ENCODE measurements around the gene SMIM45.

The SMIM45 gene

DNA sequence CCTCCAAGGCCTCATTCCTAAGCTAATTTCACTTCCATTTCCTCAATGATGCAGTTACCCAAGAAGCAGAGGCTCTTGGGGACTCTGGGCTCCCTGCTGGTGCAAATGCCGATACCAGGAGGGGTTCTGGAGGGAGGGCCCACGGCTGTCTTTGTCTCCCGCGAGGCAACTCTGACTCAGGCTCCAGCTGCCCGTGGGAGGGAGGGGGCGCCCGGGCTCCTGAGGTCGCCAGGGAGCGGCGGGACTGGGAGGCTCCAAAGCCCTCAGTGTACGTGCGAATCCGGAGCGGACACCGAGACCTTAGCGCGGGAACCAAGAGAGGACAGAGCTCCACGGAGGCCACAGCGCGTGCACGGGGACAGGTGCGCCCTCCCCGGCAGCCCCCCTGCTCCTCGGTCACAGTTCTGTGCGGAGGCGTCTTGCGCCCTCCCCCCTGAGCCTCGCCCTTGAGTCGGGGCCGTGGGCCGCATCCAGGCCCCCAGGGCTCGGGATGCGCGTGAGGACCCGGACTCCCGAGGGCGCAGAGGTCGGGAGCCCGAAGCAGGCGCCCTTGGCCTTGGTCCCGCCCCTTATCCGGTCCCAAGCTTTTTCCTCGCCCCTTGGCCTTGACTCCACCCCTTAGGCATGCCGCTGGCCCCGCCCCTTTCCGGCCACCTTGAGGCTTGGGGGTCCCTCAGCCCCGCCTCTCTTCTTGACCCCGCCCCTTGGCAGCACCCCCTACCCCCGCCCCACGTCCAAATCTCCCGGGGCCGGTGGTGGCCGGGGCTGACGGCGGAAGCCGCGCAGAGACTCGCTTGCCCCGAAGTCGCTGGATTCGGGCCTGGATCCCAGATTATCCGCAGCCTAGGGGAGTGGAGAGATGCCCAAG is 32.4 kb upstream of the SMIM45 start:
- H3K4me3 ChIP-seq (ENCODE audit: low read depth, poor library complexity, severe bottlenecking), result peak overlapping the region; percentile 6
- WGBS, 2 donors, result 1 to 2% methylated on average over 44 to 45 of the region's 62 CpGs
- intact Hi-C loops (cut with DNase I; ENCODE audit: low total_unique reads), result no loop called here
- TF ChIP-seq, protein P1, sequence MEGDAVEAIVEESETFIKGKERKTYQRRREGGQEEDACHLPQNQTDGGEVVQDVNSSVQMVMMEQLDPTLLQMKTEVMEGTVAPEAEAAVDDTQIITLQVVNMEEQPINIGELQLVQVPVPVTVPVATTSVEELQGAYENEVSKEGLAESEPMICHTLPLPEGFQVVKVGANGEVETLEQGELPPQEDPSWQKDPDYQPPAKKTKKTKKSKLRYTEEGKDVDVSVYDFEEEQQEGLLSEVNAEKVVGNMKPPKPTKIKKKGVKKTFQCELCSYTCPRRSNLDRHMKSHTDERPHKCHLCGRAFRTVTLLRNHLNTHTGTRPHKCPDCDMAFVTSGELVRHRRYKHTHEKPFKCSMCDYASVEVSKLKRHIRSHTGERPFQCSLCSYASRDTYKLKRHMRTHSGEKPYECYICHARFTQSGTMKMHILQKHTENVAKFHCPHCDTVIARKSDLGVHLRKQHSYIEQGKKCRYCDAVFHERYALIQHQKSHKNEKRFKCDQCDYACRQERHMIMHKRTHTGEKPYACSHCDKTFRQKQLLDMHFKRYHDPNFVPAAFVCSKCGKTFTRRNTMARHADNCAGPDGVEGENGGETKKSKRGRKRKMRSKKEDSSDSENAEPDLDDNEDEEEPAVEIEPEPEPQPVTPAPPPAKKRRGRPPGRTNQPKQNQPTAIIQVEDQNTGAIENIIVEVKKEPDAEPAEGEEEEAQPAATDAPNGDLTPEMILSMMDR (IDR thresholded peaks at IDR 0.05), result no peak
- TF ChIP-seq POLR2A (IDR thresholded peaks at IDR 0.05), result no peak
- no peak for DNase-seq (ENCODE audit: low spot score in 2 of 2)

DNA sequence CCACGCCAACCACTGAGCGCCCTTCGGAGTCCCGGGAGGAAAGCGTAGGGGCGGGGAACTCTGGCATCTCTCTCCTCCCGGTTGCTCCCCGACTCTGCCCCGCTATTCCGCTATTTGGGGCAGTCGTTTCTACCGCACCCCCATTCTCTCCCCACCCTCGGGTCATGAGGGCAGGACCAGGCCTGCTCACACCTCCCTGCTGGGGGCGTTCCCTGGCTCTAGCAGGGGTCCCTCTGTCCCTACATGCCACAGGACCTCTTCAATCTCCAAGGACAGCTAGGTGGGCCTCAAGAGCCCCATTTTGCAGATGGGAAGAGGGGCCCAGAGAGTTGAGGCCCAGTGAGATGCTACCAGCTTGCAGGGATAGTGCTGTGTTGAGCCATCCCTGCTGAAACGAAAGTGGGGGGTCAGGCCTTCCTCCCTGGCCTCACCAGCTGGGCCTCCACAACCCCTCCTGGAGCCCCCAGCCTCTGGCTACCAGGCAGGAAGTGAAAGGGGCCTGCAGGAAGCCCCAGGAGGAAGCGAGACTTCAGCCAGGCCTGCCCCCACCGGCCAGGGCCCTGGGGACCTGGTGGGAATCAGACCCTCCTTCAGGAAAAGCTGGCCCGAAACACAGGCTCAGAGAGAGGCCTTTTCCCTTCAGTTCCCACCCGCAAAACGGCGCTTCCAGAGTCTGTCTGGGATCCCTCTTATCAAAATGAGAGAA is 31.5 kb upstream of the SMIM45 start:
- DNase-seq (ENCODE audit: low spot score in 2 of 2), result no peak
- H3K4me3 ChIP-seq (ENCODE audit: low read depth, poor library complexity, severe bottlenecking), result no peak overlapping the region
- intact Hi-C loops (cut with DNase I; ENCODE audit: low total_unique reads), result no loop called here
- TF ChIP-seq, protein P1 (IDR thresholded peaks at IDR 0.05), result no peak
- 43 to 49% methylated on average over 16 to 19 of the region's 21 CpGs for WGBS, 2 donors

DNA sequence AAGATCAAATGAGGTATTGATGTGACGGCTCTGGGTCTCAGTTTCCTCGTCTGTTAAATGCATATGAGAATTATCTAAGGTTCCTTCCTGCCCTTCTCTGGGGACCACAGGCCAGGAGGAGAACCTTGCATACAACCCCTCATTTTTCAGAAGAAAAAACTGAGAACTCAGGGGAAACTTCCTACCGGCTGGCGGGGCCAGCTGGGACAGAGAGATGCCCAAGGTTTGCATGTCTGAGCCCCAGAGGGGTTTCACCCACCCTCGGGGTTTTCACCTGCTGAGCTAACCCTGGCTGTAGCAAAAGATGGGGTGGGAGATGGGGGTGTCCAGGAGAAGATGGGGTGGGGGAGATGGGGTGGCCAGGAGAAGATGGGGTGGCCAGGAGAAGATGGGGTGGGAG is 29.6 kb upstream of the SMIM45 start:
- intact Hi-C loops (cut with DNase I; ENCODE audit: low total_unique reads), result no loop called here
- 83 to 91% methylated on average over 5 of the region's 5 CpGs for WGBS, 2 donors
- no peak for DNase-seq (ENCODE audit: low spot score in 2 of 2)
- no peak for TF ChIP-seq POLR2A (IDR thresholded peaks at IDR 0.05)
- TF ChIP-seq, protein P1 (IDR thresholded peaks at IDR 0.05), result no peak
- no peak overlapping the region for H3K4me3 ChIP-seq (ENCODE audit: low read depth, poor library complexity, severe bottlenecking)

DNA sequence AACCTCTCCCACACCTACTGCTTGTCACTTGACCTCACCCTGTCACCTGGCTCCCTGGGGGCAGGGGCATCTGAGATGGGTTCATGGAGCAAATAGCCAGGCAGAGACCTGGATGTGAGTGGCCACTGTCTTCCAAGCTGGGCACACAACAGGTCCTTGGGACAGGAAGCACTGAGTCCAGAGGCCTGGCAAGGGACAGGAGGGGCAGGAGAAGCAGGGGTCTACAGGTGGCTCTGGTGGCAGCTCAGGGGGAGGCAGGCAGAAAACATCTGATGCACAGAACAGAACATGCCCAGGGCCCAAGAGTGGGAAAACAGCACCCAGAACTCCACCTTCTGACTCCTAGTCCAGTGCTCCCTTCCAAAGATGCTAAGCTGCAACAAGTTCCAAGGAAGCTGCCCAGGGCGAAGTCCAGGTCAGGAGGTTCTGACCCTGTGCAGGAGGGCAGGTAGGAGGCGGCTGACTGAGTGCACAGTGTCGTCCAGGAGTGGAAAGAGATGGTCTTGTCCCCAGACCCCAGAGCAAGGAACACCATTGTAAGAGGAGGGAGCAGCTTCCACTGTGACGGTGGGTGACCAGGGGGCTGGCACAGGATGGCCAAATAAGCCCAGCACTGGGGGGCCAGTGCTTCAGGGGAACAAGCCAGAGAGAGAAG is 28.9 kb upstream of the SMIM45 start:
- intact Hi-C loops (cut with DNase I; ENCODE audit: low total_unique reads), result no loop called here
- DNase-seq (ENCODE audit: low spot score in 2 of 2), result no peak
- TF ChIP-seq, protein P1 (IDR thresholded peaks at IDR 0.05), result no peak
- no peak for TF ChIP-seq POLR2A (IDR thresholded peaks at IDR 0.05)

DNA sequence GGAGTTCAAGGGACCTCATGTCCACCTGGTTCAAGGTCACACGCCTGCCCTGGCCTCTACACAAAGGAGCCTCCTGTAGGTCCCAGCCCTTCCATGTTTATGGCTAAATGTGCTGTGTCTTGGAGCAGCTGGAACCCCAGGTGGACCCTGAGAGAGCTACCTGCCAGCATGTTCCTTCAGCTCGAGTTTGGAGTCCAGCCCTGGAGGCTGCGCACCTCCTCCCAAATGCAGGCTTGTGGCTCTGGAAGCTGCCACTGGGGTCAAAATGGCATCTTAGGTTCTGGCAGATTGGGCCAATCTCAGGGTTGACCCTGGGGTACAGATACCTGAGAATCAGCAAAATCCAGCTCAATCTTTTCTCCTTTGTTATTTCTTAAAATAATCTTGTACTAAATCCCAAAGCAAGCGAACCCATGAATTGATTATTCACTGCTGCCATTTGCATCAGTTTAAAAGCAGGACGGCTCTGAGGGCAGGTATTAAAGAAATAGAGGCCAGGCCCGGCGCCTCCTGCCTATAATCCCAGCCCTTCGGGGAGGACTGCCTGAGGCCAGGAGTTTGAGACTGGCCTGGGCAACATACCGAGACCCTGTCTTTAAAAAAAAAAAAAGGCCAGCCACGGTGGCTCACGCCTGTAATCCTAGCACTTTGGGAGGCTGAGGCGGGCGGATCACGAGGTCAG is 28.2 kb upstream of the SMIM45 start:
- no peak for DNase-seq (ENCODE audit: low spot score in 2 of 2)
- WGBS, 2 donors, result 88 to 93% methylated on average over 14 of the region's 14 CpGs
- no peak for TF ChIP-seq POLR2A (IDR thresholded peaks at IDR 0.05)
- TF ChIP-seq, protein P1 (IDR thresholded peaks at IDR 0.05), result no peak
- intact Hi-C loops (cut with DNase I; ENCODE audit: low total_unique reads), result no loop called here
- no peak overlapping the region for H3K4me3 ChIP-seq (ENCODE audit: low read depth, poor library complexity, severe bottlenecking)

More for the DNA sequence above, 28.9 kb upstream of the SMIM45 start:
- WGBS, 2 donors, result 96 to 98% methylated on average over 4 of the region's 4 CpGs
- no peak overlapping the region for H3K4me3 ChIP-seq (ENCODE audit: low read depth, poor library complexity, severe bottlenecking)
